T-helper 1 cell (primary cell): ENCODE results near the gene CLDN12.
A peak's percentile ranks its signal among the peaks of the same experiment; 100 is the strongest.
"Not testable (repeated sequence)": the region's sequence is repeated elsewhere in the genome, so short reads cannot be mapped to it uniquely, and the experiment has no call there.

Experiments used
- DNase-seq, 5 donors: peaks; one replicate each; pipeline ENCODE4 v3.0.0-alpha.2; 2012 to 2020

Gene CLDN12

GRCh38 chr7:90433221-90433620 is 30.0 kb downstream of the CLDN12 start:
- no peak for DNase-seq

GRCh38 chr7:90445633-90446032 is 42.4 kb downstream of the CLDN12 start:
- no peak for DNase-seq

DNA sequence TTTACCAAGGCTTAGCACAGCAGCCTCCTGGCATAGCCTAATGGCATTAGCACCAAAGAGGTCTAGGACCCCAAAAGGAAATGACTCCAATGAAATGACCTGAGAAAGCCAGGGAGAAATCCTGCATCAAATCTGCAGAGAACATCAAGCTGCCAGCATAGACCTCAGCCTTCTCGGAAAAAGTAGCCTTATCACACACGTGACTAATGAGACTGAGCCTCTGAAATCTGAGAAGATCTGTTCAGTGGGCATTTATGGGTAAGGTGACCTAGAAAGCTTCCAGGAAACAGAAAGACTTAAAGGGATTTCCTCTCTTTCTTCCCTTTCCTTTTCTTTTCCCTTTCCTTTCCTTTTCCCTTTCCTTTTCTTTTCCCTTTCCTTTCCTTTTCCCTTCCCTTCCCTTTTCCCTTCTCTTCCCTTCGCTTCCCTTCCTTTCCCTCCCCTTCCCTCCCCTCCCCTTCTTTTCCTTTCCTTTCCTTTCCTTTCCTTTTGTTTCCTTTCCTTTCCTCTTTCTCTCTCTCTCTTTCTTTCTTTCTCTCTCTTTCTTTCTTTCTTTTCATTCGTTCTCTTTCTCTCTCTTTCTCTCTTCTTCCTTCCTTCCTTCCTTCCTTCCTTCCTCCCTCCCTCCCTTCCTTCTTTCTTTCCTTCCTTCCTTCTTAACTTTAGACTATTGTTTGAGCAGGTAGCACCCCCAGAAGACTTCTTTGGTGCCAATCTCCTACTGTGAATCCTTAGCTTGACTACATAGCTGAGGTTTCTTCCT is 43.1 kb downstream of the CLDN12 start:
- DNase-seq = no peak

DNA sequence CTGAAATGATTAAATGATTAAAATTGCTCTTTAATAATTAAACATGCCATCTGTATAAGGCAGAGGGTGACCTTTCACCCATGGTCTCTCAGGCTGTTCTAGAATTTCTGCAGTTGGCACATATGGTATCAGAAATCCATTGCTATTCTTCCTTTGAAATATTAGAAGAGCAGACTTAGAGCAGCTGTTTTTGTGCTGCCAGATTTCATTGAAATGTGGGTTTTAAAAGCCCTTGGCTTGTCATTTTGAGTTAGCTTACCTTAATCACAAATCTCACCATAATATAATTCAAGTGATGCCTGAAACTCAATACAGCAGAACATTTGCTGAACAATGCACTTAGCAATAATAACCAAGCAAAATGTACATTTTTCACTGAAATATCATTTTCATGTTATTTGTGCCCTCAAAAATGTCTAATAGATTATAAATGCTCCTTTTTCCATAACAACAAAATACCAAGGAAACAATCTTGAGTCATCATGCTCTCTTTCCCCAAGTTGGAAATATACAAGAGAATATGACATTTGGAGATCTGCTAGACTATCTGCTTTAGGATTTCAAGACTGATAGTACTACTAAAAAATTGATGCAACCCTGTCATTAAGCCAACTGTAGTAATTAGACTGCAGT is 50.1 kb downstream of the CLDN12 start:
- DNase-seq = no peak

DNA sequence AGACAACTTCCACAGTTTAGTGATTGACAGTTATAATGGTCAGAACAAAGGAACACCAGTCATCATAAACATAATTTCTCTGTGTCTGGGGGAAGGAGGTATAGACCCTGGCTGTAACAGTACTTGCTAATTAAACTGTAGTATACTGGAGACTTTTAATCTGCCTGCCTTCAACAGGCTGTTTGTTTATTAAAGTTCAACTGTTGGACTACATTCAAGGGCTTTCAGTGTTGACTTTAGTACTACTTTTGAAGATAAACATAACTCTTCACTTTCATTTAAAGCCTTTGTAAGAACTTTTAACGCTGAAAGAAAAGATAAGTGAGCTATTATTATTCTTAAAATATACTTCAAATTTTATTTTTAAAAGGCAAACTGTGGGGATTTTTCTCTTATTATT is 50.7 kb downstream of the CLDN12 start:
- no peak for DNase-seq

DNA sequence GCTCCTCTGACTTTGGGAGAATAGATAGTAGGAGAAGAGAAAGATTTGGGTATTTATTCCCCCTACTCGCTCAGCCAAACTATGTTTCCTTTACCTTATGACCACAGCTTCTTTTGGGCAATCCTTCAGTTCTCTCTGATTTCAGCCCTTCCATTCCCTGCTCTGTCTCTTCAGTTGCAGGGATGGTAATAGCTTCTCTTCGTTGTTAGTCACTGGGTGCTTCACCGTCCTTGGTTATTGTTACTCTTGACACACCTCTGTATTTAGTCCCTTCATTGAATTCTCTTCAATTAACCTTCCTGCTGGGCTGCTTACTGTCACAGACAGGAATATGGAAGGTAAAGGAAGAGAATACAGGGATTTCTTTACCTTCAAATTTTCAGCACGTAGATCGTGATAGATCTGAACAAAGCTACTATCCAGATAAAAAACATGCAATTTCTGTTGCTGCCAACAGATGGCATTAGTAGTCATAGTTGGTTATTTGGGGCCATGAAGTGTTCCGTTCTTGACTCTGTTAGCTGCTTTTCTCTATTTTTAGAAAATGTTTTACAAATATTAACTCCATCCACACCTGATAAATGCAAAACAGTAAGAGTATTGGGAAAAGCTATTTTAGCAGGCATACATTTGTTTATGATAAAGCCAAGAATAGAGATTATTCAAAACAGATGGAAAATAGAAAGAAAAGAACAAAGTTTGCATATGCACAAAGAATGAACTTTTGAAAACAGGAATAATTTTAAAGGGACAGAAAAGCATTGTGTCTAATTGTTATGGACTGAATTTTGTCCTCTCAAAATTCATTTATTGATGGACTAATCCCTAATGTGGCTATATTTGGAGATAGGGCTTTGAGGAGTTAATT is 52.1 kb downstream of the CLDN12 start:
- DNase-seq = peak in 1 of 5 donors; percentile 21

- no peak for DNase-seq
These were observed 54.8 kb downstream of the CLDN12 start for GRCh38 chr7:90458104-90458503.

DNA sequence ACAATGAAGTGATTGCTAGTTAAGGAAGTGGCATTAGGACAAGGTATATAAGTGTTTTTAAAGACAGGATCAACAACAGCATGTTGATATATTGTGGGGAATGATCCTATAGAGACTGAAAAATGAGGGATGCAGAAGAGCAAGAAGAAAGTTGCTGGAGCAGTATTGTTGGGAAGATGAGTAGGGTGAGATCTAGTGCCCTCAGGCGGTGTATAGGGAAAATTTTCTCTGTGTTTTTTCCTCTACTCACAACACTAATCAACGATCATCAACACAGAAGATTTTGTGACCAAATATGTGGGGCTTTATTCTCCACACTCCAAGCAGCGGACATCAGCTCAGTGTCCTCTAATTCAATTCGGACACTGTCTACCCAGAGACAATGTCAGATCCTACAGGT is 56.6 kb downstream of the CLDN12 start:
- no peak for DNase-seq

DNA sequence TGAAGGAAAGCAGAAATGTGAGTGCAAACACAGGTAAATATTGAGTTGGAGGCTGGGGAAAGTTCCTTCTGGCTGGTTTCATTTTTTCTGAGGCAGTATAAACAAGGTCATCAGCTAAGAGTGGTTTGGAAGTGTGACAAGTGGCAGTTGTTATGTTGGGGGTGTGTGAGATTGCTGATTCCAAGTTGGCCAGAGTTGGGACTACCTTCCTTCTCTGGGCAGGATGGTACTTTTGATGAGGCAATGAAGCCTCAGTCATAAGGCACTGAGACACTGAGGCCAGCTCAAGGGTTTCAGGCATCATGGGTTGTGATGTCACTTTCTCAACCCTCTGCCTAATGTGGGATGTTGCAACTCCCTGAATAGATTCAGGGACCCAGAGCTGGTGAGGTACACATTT is 58.0 kb downstream of the CLDN12 start:
- no peak for DNase-seq

DNA sequence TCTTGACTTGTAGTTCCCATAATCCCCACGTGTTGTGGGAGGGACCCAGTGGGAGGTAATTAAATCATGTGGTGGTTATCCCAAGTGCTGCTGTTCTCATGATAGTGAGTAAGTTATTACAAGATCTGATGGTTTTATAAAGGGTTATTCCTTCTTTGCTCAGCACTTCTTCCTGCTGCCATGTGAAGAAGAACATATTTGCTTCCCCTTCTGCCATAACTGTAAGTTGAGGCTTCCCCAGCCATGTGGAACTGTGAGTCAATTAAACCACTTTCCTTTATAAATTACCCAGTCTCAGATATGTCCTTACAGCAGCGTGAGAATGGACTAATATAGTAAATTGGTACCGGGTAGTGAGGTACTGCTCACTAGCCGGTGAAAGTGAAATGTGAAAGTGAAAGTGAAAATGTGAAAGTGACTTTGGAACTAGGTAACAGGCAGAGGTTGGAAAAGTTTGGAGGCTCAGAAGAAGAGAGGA is 59.9 kb downstream of the CLDN12 start:
- DNase-seq = not testable (repeated sequence)
